ENCODE results near the gene ZNF407.
A peak's percentile ranks its signal among the peaks of the same experiment; 100 is the strongest.

Gene ZNF407

DNA sequence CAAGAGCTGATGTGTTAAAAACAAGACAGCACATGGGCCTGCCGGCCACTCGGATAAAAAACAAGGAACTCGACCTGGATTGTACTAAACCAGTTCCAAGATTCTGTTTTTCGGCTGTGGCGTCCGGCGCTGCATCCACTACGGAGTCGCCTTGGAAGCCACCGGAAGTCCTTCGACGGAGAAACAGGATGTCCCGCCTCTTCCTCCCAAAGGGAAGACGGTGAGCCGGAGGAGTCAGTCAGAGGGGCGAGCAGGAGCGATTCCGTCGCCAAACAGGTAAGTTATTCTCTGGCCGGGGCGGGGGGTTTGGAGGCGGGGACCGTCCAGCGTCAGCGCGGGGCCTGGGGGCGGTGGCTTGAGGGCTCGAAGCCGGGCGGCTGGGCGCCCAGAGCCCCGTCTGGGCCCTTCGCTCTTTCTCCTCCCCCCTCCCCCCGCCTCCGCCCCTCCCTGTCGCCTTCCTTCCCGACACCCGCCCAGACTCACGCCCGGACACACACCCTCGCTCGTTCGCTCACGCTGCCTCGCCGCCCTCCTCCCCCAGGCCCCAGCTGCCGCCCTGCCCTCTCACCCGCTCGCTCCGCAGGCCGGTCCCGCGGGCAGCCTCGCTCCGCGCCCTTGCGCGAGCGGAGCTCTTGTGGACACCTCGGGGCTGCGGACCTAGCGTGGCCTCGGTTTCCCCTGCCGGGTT, at the start of gene ZNF407:
Gene ZNF407, plus strand, starts transcription at position 209 of the 688 bp plus-strand sequence. CDS start 33,150 bp downstream, outside the sequence.
- peak within 1 kb of the TSS; percentile 97 for H3K27ac ChIP-seq
- TF ChIP-seq, protein P1, sequence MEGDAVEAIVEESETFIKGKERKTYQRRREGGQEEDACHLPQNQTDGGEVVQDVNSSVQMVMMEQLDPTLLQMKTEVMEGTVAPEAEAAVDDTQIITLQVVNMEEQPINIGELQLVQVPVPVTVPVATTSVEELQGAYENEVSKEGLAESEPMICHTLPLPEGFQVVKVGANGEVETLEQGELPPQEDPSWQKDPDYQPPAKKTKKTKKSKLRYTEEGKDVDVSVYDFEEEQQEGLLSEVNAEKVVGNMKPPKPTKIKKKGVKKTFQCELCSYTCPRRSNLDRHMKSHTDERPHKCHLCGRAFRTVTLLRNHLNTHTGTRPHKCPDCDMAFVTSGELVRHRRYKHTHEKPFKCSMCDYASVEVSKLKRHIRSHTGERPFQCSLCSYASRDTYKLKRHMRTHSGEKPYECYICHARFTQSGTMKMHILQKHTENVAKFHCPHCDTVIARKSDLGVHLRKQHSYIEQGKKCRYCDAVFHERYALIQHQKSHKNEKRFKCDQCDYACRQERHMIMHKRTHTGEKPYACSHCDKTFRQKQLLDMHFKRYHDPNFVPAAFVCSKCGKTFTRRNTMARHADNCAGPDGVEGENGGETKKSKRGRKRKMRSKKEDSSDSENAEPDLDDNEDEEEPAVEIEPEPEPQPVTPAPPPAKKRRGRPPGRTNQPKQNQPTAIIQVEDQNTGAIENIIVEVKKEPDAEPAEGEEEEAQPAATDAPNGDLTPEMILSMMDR (conservative IDR thresholded peaks at IDR 0.05) = no peak

DNA sequence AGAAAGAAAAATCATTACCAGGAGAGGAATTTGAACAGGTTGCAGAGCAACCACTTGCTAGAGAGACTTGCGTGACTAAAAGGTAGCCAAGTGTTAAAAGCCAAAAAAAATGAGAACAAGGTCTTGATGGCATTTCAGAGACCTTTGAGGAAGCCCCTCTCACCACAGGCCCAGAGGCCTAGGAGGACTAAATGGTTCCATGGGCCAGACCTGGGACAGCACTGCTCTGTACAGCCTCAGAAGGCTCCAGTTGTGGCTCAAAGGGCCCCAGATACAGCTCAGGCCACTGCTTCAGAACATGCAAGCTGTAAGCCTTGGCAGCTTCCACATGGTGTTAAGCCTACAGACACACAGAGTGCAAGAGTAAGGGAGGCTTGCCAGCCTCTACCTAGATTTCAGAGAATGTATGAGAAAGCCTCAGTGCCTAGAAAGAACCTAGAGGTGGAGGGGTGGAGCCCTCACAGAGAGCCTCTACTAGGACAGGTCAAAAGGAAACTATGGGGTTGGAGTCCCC, 48.0 kb upstream of the ZNF407 start:
- H3K27ac ChIP-seq = no peak overlapping the region
- TF ChIP-seq, protein P1 (conservative IDR thresholded peaks at IDR 0.05) = no peak

- TF ChIP-seq, protein P1 (conservative IDR thresholded peaks at IDR 0.05) = no peak
- H3K27ac ChIP-seq = no peak overlapping the region
Observed at GRCh38 chr18:74550886-74551285, 46.8 kb upstream of the ZNF407 start.

DNA sequence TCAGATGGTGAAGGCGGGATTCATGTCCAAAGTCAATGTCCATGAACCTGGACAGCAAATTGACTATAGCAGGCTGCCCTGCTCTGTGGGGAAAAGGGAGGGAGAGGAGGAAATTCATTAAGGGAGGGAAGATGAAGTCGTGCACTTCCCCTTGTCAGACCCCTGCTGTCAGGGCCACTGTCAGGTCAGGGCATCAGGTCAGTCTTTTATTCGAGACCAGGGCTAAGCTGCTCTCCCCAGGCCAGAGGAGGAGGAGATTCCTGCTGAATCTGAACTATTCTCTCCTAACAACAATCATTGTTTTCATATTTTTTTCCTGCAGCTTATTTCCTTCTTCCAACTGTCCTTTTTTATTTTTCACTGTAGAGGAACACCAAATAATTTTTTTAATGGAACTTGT, 46.2 kb upstream of the ZNF407 start:
- TF ChIP-seq, protein P1 (conservative IDR thresholded peaks at IDR 0.05) = no peak
- H3K27ac ChIP-seq = no peak overlapping the region

- TF ChIP-seq, protein P1 (conservative IDR thresholded peaks at IDR 0.05) = peak; percentile 89
- H3K27ac ChIP-seq = no peak overlapping the region
Observed at GRCh38 chr18:74551936-74552555, 45.6 kb upstream of the ZNF407 start.

DNA sequence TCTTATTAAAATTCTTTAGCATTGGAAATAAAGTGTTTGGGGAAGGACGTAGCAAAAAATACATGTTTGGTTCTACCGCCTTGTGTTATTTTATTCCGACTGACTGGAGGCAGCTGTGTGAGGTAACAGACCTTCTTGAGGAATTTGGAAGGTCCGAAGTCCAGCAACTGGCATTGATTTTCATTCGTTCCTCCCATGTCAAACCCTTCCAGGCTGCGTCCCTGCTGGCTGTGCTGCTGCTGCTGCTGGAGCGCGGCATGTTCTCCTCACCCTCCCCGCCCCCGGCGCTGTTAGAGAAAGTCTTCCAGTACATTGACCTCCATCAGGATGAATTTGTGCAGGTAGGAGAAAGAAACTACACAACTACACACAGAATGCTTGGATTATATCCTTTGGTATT, 41.5 kb upstream of the ZNF407 start:
- no peak overlapping the region for H3K27ac ChIP-seq

DNA sequence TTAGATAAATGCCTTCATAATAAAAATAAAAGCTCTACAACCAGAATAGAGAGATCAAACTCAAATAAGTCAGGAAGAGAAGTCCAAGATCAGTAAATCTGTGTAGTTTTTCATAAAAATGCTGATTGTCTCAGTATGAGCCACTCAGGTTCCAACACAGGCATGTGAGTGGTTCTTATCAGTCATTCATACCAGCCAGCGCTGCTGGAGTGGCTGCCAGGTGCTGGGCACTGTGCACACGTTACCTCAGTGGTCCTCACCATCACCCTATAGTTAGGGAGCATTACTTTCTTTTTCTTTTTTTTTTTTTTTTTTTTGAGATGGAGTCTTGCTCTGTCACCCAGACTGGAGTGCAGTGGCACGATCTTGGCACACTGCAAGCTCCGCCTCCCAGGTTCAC, 39.6 kb upstream of the ZNF407 start:
- TF ChIP-seq, protein P1 (conservative IDR thresholded peaks at IDR 0.05) = no peak
- H3K27ac ChIP-seq = no peak overlapping the region

More for the DNA sequence above, 41.5 kb upstream of the ZNF407 start:
- TF ChIP-seq, protein P1 (conservative IDR thresholded peaks at IDR 0.05) = no peak
